Activated B cell treated with CpG ODN at 0.5 μM for 24 hours (primary cell): ENCODE results near the gene NPL. TPM values are rescaled to one million over a fixed set of nuclear protein-coding genes. Genes with fewer than 3 reads are reported as not detected.

ENCODE experiments used
- ATAC-seq: fragments of 200-7000 bp; cut with Tn5 transposase; one replicate; pipeline ENCODE4 v1.10.0; 2021; ENCODE audit warnings: low read depth, mild to moderate bottlenecking, moderate library complexity
- CTCF ChIA-PET: fragments of 350-600 bp; sonication (Branson Sonifier 250); formaldehyde crosslinking; loops from one replicate; lab custom pipeline; 2021; ENCODE audit warnings: antibody characterized with exemption; lab: Charles Lee
- POLR2A ChIA-PET: fragments of 350-600 bp; sonication (Branson Sonifier 250); formaldehyde crosslinking; loops from one replicate; lab custom pipeline; 2021; ENCODE audit warnings: antibody characterized with exemption; lab: Charles Lee
- DNase-seq: peaks from one replicate; pipeline ENCODE4 v3.0.0; 2022
- H3K27ac Mint-ChIP-seq: one replicate; pipeline ENCODE4 v1.8.0; 2020; ENCODE audit warnings: mixed read lengths
- H3K27me3 Mint-ChIP-seq: one replicate; pipeline ENCODE4 v1.8.0; 2021; ENCODE audit warnings: mixed read lengths
- H3K36me3 Mint-ChIP-seq: one replicate; pipeline ENCODE4 v1.8.0; 2021; ENCODE audit warnings: low read depth, mixed read lengths
- H3K4me1 Mint-ChIP-seq: one replicate; pipeline ENCODE4 v1.8.0; 2021; ENCODE audit warnings: mixed read lengths
- H3K4me3 Mint-ChIP-seq: one replicate; pipeline ENCODE4 v1.8.0; 2020; ENCODE audit warnings: mild to moderate bottlenecking, mixed read lengths
- H3K9me3 Mint-ChIP-seq: one replicate; pipeline ENCODE4 v1.8.0; 2020; ENCODE audit warnings: mixed read lengths
- intact Hi-C: fragments of 100-400 bp; cut with micrococcal nuclease; formaldehyde crosslinking; loops from one replicate; pipeline ENCODE4 v1.15.1; 2024
- total RNA-seq: library from RNA; stranded (reverse); gene quantifications from 2 replicates; pipeline ENCODE4 v1.2.3, GENCODE V29; 2022
- TF ChIP-seq, protein P1 (sequence below): fragments of 200-600 bp; IDR thresholded peaks from one replicate; pipeline ENCODE4 v1.8.0; 2022; ENCODE audit warnings: antibody characterized with exemption, mild to moderate bottlenecking

NPL gene, protein sequence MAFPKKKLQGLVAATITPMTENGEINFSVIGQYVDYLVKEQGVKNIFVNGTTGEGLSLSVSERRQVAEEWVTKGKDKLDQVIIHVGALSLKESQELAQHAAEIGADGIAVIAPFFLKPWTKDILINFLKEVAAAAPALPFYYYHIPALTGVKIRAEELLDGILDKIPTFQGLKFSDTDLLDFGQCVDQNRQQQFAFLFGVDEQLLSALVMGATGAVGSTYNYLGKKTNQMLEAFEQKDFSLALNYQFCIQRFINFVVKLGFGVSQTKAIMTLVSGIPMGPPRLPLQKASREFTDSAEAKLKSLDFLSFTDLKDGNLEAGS
- total RNA-seq: 1.9 and 2.9 TPM in 2 replicates

DNA sequence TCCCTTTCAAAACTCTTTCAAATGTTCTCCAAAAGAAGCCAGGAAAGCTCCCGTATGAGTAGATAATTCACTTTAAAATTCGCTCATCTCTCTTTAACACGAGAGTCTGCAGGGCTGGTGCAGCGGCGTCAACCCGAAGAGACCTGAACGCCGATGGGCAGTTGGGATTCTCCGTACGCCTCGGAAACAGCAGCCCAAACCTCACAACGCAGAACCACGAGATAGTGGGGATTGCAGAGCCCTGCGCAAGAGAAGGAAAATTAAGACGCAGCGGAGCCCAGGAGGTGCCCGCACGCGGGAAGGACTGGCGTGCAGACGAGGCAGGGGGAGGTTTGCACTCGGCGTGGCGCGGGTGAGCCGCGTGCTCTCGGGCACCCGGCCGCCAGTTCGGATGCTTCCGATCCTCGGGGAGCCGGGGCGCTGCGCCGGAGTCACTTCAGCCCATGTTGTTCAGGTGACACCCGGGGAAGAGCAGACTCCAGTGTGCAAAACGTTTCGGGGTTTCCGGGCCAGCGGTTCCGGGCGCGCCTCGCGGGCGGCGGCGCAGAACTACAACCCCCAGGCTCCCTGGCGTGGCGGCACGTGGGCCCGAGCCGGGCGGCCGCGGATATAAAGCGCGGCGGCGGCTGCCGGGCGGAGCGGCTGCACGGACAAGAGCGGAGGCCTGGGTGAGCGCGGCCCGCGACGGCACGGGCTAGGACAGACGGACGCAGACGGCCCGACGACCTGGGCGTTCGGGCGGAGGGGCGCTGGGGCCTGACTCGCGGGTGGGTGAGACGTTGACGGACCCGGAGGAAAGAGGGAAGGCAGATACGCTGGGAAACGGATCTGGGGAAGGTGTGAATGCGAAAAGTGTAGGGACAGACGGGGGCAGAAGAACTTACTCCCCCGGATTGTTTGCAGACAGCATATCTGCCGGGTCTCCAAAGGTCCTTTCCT lies at the start of gene NPL:
Gene NPL, plus strand, starts transcription at position 636 of the 939 bp plus-strand sequence. CDS start 4,599 bp downstream, outside the sequence.
- Mint-ChIP-seq H3K4me1 (peaks cover 17% of the 10 kb centered on the region), H3K27me3 (peaks cover 3% of the 10 kb centered on the region), H3K36me3 (no peaks in the 10 kb centered on the region), H3K9me3 (no peaks in the 10 kb centered on the region), H3K27ac (peak within 1 kb of the TSS; percentile 80), H3K4me3 (peak within 1 kb of the TSS; percentile 93)
- ATAC-seq (peak; percentile 94), DNase-seq (peak; percentile 78)
- ChIA-PET POLR2A (interaction anchor here (1.0 kb wide), 1 partner anchor 50 kb away, joined by 5 read pairs; the partner anchor contains the start of gene DHX9), CTCF (interaction anchor here (0.7 to 11.3 kb wide), 2 partner anchors 188 to 197 kb away, joined by 3 to 562 read pairs; partner anchors contain the start of gene RGS16)
- TF ChIP-seq, protein P1, sequence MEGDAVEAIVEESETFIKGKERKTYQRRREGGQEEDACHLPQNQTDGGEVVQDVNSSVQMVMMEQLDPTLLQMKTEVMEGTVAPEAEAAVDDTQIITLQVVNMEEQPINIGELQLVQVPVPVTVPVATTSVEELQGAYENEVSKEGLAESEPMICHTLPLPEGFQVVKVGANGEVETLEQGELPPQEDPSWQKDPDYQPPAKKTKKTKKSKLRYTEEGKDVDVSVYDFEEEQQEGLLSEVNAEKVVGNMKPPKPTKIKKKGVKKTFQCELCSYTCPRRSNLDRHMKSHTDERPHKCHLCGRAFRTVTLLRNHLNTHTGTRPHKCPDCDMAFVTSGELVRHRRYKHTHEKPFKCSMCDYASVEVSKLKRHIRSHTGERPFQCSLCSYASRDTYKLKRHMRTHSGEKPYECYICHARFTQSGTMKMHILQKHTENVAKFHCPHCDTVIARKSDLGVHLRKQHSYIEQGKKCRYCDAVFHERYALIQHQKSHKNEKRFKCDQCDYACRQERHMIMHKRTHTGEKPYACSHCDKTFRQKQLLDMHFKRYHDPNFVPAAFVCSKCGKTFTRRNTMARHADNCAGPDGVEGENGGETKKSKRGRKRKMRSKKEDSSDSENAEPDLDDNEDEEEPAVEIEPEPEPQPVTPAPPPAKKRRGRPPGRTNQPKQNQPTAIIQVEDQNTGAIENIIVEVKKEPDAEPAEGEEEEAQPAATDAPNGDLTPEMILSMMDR: no peak
- intact Hi-C loops: loop anchor here (1.0 to 5.0 kb wide), 5 partner anchors 50 to 853 kb away; partner anchors contain the start of gene DHX9

DNA sequence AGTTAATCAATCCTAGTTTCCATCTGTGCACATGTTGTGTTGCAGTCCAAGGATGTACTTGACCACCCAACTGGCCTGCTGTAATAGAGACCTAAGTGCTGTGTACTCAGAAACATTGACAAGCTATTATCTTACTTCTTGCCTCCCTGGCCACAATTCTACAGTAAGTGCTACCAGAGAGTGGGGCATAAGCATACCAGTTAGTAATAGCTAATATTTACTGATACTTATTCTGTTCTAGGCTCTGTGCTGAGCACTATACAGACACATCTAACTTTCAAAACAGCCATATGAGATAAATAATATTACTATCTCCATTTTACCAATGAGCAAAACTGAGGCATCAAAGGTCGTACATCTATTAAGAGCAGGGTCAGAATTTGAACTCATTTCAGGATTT lies 49.5 kb upstream of the NPL start:
- H3K27ac Mint-ChIP-seq: no peak overlapping the region
- DNase-seq: no peak

DNA sequence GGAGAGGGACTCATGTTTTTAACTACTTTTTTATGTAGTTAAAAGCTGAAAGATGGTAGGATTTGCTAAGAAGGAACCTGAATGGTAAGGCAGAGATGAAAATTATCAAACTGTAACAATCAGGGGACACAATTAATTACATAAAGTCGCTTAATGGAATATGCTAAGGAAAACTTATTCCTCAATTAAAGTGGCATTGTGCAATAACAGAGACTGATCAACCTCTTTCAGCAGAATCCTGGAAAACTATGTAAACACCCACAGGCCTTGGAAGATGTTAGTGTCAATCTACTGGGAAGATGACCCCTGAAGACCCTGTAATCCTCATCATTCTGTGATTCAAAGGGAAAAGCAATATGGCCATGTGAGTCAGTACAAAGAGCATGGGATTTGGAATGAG lies 46.8 kb upstream of the NPL start:
- DNase-seq (no peak), ATAC-seq (no peak)
- Mint-ChIP-seq H3K27ac (no peak overlapping the region), H3K27me3 (peaks cover 2% of the 10 kb centered on the region), H3K4me3 (no peak overlapping the region), H3K9me3 (no peaks in the 10 kb centered on the region), H3K4me1 (no peaks in the 10 kb centered on the region), H3K36me3 (no peaks in the 10 kb centered on the region)
- intact Hi-C loops: no loop called here
- TF ChIP-seq, protein P1: no peak
- ChIA-PET POLR2A (no interaction called here), CTCF (no interaction called here)

More for the DNA sequence above, 49.5 kb upstream of the NPL start:
- ChIA-PET CTCF (no interaction called here), POLR2A (no interaction called here)
- TF ChIP-seq, protein P1: no peak
- no peak for ATAC-seq
- H3K4me3 Mint-ChIP-seq: no peak overlapping the region
- H3K9me3 Mint-ChIP-seq: no peaks in the 10 kb centered on the region
- no peaks in the 10 kb centered on the region for H3K4me1 Mint-ChIP-seq
- intact Hi-C loops: no loop called here
- no peaks in the 10 kb centered on the region for H3K36me3 Mint-ChIP-seq
- no peaks in the 10 kb centered on the region for H3K27me3 Mint-ChIP-seq

DNA sequence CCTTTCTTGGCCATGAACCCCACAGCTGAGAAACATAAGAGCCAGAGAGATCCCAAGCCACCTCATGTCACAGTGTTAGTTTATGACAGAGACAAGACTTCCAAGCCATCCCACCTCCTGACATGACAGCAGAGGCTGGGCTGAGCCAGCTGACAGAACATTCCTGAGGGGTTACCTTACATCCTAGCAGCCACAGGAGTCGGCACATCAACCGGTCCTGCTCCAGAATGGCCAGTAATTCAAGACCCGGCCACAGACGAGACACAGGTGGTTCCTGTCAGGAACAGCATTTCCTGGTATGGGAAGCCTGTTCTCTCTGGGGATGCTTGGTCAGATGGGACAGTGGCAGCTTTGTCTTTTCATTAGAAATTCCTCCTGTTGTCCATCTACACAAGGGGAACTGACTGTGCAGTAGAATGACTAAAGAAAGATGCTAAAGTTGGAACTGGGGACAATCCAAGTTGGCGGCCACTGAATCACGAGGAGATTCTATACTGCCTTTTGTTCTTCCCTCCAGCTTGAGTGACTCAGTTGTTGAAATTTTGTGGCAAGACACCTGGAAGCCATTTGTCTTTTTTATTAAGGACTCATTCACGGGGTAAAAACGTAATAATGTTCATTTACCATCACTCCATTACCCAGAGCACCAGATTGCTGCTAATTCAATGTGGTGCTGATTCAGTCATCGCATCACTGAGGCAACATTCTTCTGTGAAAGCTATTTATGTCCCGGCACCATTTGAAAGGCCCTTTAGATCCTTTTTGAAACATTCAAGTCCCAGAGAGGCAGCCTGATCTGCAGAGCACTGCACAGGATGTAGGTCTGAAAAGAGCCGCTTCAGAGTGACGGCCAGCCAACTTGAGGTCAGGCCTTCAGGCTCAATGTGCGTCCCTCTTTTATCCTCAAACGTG lies 37.2 kb upstream of the NPL start:
- no peaks in the 10 kb centered on the region for H3K36me3 Mint-ChIP-seq
- intact Hi-C loops: no loop called here
- DNase-seq: no peak
- H3K9me3 Mint-ChIP-seq: no peaks in the 10 kb centered on the region
- no peak overlapping the region for H3K27ac Mint-ChIP-seq
- no peak overlapping the region for H3K4me3 Mint-ChIP-seq
- ChIA-PET POLR2A (no interaction called here), CTCF (no interaction called here)
- no peak for ATAC-seq
- TF ChIP-seq, protein P1: no peak
- H3K4me1 Mint-ChIP-seq: no peaks in the 10 kb centered on the region
- H3K27me3 Mint-ChIP-seq: no peaks in the 10 kb centered on the region
